A549 (cell line): ENCODE results near the gene KCNQ2. TPM values are rescaled to one million over a fixed set of nuclear protein-coding genes. Genes with fewer than 3 reads are reported as not detected.

Experiments used
- ATAC-seq, 2 experiments: fragments of 200-7000 bp in 1 of 2; fragments of >200 bp in 1 of 2; cut with Nextera tagmentation in 1 of 2; cut with Tn5 transposase in 1 of 2; 3 replicates each; pipeline versions ENCODE4 v1.8.0 to v1.9.1; 2018 to 2020; ENCODE audit warnings: mild to moderate bottlenecking in 1 of 2, moderate library complexity in 1 of 2
- CTCF ChIA-PET: fragments of 300-600 bp; sonication (Branson Sonifier 250); formaldehyde crosslinking; extraction: SDS; loops from one replicate; lab custom pipeline; 2021; ENCODE audit warnings: antibody characterized with exemption, inconsistent platforms; lab: Yijun Ruan, JAX
- POLR2A ChIA-PET: fragments of 350-600 bp; formaldehyde crosslinking; extraction: SDS; loops from one replicate; lab custom pipeline; 2021; ENCODE audit warnings: antibody characterized with exemption, inconsistent platforms; lab: Yijun Ruan, JAX
- DNase-seq, 2 experiments: peaks; one replicate each; pipeline versions ENCODE4 v3.0.0 to v3.0.0-alpha.2; 2011 to 2016; ENCODE audit warnings: low read depth in 1 of 2, low spot score in 1 of 2
- FAIRE-seq: peaks from 2 replicates; lab custom pipeline; 2011; peaks lifted over from hg19 to GRCh38; lab: Jason Lieb, UNC
- H3K27ac ChIP-seq, 2 experiments: fragments of >200 bp; sonication (Bioruptor Twin); formaldehyde crosslinking; 3 replicates each; pipeline ENCODE4 v1.5.1; 2016 to 2017
- H3K4me1 ChIP-seq: fragments of >200 bp; sonication (Bioruptor Twin); formaldehyde crosslinking; 3 replicates; pipeline ENCODE4 v1.6.1; 2016
- H3K4me2 ChIP-seq: fragments of >200 bp; sonication (Bioruptor Twin); formaldehyde crosslinking; 3 replicates; pipeline ENCODE4 v1.6.1; 2016
- H3K4me3 ChIP-seq: fragments of >200 bp; sonication (Bioruptor Twin); formaldehyde crosslinking; 3 replicates; pipeline ENCODE4 v1.5.1; 2016
- H3K9me3 ChIP-seq: fragments of >200 bp; sonication (Bioruptor Twin); formaldehyde crosslinking; 3 replicates; pipeline ENCODE4 v1.6.1; 2016
- CBX2 ChIP-seq: fragments of 200-600 bp; sonication (generic); IDR thresholded peaks from 2 replicates; pipeline ENCODE4 v1.6.1; 2016; ENCODE audit warnings: low read depth, mild to moderate bottlenecking, borderline replicate concordance
- E2F6 ChIP-seq: IDR thresholded peaks from 2 replicates; pipeline ENCODE4 v1.6.1; 2012; ENCODE audit warnings: low read depth, borderline replicate concordance
- EP300 ChIP-seq, 2 experiments: fragments of >200 bp; sonication (Bioruptor Twin); formaldehyde crosslinking; IDR thresholded peaks; 2 replicates in 1 of 2; 3 replicates in 1 of 2; pipeline ENCODE4 v1.6.1; 2016 to 2017
- FOXS1 ChIP-seq: fragments of 250-450 bp; sonication (Bioruptor Pico); IDR thresholded peaks from 2 replicates; pipeline ENCODE4 v1.5.0; 2020; ENCODE audit warnings: mild to moderate bottlenecking, moderate library complexity
- GATA3 ChIP-seq: IDR thresholded peaks from 2 replicates; pipeline ENCODE4 v1.6.1; 2012; ENCODE audit warnings: borderline replicate concordance
- HDAC2 ChIP-seq: fragments of 200-600 bp; sonication (generic); IDR thresholded peaks from 2 replicates; pipeline ENCODE4 v1.6.1; 2016
- HEYL ChIP-seq: fragments of 250-450 bp; sonication (Bioruptor Pico); IDR thresholded peaks from 2 replicates; pipeline ENCODE4 v1.8.0; 2021; ENCODE audit warnings: mild to moderate bottlenecking, moderate library complexity
- HOXB5 ChIP-seq: fragments of 250-450 bp; sonication (Bioruptor Pico); IDR thresholded peaks from 2 replicates; pipeline ENCODE4 v1.5.0; 2020; ENCODE audit warnings: mild to moderate bottlenecking, moderate library complexity
- JUN ChIP-seq, 2 experiments: fragments of >200 bp; sonication (Bioruptor Twin); formaldehyde crosslinking; IDR thresholded peaks; 2 replicates in 1 of 2; 3 replicates in 1 of 2; pipeline ENCODE4 v1.6.1; 2016 to 2017
- PBX3 ChIP-seq: IDR thresholded peaks from 2 replicates; pipeline ENCODE4 v1.6.1; 2012
- PHF8 ChIP-seq: fragments of 200-600 bp; sonication (generic); IDR thresholded peaks from 2 replicates; pipeline ENCODE4 v1.6.1; 2016; ENCODE audit warnings: low read depth, mild to moderate bottlenecking, antibody characterized with exemption, moderate library complexity, borderline replicate concordance
- RCOR1 ChIP-seq: fragments of 150-350 bp; IDR thresholded peaks from 2 replicates; pipeline ENCODE4 v1.6.1; 2014; ENCODE audit warnings: antibody characterized with exemption, low read length, low read depth
- RFX5 ChIP-seq: fragments of 450-650 bp; IDR thresholded peaks from 2 replicates; pipeline ENCODE4 v1.7.1; 2014; ENCODE audit warnings: antibody characterized with exemption, mild to moderate bottlenecking, moderate library complexity
- RNF2 ChIP-seq: fragments of 200-600 bp; sonication (generic); IDR thresholded peaks from 2 replicates; pipeline ENCODE4 v1.6.1; 2016; ENCODE audit warnings: low read depth, mild to moderate bottlenecking, antibody characterized with exemption, moderate library complexity, borderline replicate concordance
- TFCP2L1 ChIP-seq: fragments of 250-450 bp; sonication (Bioruptor Pico); IDR thresholded peaks from 2 replicates; pipeline ENCODE4 v1.5.0; 2021; ENCODE audit warnings: mild to moderate bottlenecking
- TP53 ChIP-seq: fragments of 250-450 bp; sonication (Bioruptor Pico); IDR thresholded peaks from 2 replicates; pipeline ENCODE4 v1.5.0; 2021; ENCODE audit warnings: mild to moderate bottlenecking, moderate library complexity
- WGBS: methylation state at CpG from one replicate; pipeline ENCODE4 v1.1.6; 2017; ENCODE audit errors: missing lambda C conversion rate; 5-methylcytosine and 5-hydroxymethylcytosine counted together
- polyA plus RNA-seq, 4 experiments: library from polyadenylated mRNA; depleted of rRNA in 3 of 4; stranded (reverse); fragments of >200 nt; fragmentation: RNase III in 1 of 4; extraction: RNeasy Plus Mini Kit Qiagen cat#74134 plus additional on column Dnase treatment in 1 of 4; gene quantifications; 2 replicates in 3 of 4; 3 replicates in 1 of 4; pipeline ENCODE4 v1.2.3, GENCODE V29; 2011 to 2017
- TF ChIP-seq, protein P1 (sequence below): fragments of >200 bp; sonication (Bioruptor Twin); formaldehyde crosslinking; IDR thresholded peaks from 3 replicates; pipeline ENCODE4 v1.6.1; 2016
- TF ChIP-seq, protein P2 (sequence below): fragments of 150-350 bp; IDR thresholded peaks from 2 replicates; pipeline ENCODE4 v1.6.1; 2014; ENCODE audit warnings: low read depth, mild to moderate bottlenecking, low read length
- TF ChIP-seq, protein P3 (sequence below): fragments of 250-450 bp; sonication (Bioruptor Pico); IDR thresholded peaks from 2 replicates; pipeline ENCODE4 v1.5.0; 2020; ENCODE audit warnings: low read depth, mild to moderate bottlenecking, moderate library complexity

Gene KCNQ2
- polyA plus RNA-seq, 2 of the 4 experiments (the other 2 are of a cell fraction) = 0.14 to 0.36 TPM

DNA sequence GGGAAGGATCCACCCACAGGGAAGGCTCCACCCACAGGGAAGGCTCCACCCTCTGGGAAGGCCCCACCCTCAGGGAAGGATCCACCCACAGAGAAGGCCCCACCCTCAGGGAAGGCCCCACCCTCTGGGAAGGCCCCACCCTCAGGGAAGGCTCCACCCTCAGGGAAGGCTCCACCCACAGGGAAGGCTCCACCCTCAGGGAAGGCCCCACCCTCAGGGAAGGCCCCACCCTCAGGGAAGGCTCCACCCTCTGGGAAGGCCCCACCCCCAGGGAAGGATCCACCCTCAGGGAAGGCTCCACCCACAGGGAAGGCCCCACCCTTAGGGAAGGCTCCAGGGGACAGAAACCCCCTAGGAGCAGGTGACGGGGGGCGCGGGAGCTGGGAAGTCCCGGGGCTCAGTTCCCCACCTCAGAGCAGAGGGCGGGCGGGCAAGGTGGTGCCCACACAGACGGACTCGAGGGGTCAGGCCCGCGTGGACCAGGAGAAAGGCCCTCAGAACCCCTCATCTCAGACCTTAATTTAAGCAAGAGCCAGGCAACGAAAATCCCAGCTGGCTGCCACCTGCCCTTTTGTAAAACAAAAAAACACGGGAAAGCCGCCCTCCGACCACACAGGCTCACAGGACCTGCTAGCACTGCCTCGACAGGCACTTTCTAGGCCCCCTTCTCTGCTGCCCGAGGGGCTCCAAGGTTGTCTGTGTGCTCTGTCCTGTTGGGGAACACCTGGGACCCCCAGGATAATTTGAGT is 39.7 kb downstream of the KCNQ2 start:
- Histone ChIP-seq H3K27ac (no peak overlapping the region), H3K4me2 (no peak overlapping the region), H3K4me1 (no peaks in the 10 kb centered on the region), H3K4me3 (no peak overlapping the region), H3K9me3 (no peaks in the 10 kb centered on the region)
- DNase-seq (peak in 1 of 2 experiments; percentile 49), ATAC-seq (no peak), FAIRE-seq (no peak)
- ChIA-PET CTCF (interaction anchor here (0.7 to 2.0 kb wide), 4 partner anchors 8 to 53 kb away, joined by 3 to 10 read pairs (median 3); no protein-coding TSS in a partner anchor), POLR2A (no interaction called here)
- WGBS = 83% methylated on average over 12 of the region's 16 CpGs
- no peak for TF ChIP-seq EP300 (IDR thresholded peaks at IDR 0.05)
- TF ChIP-seq CBX2 = no peak
- TF ChIP-seq GATA3 = no peak
- no peak for TF ChIP-seq PHF8
- no peak for TF ChIP-seq HOXB5 (CRISPR knock-in tag)
- no peak for TF ChIP-seq HDAC2
- no peak for TF ChIP-seq TP53 (CRISPR knock-in tag)
- no peak for TF ChIP-seq FOXS1
- TF ChIP-seq, protein P1, sequence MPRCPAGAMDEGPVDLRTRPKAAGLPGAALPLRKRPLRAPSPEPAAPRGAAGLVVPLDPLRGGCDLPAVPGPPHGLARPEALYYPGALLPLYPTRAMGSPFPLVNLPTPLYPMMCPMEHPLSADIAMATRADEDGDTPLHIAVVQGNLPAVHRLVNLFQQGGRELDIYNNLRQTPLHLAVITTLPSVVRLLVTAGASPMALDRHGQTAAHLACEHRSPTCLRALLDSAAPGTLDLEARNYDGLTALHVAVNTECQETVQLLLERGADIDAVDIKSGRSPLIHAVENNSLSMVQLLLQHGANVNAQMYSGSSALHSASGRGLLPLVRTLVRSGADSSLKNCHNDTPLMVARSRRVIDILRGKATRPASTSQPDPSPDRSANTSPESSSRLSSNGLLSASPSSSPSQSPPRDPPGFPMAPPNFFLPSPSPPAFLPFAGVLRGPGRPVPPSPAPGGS = no peak
- TF ChIP-seq, protein P2, sequence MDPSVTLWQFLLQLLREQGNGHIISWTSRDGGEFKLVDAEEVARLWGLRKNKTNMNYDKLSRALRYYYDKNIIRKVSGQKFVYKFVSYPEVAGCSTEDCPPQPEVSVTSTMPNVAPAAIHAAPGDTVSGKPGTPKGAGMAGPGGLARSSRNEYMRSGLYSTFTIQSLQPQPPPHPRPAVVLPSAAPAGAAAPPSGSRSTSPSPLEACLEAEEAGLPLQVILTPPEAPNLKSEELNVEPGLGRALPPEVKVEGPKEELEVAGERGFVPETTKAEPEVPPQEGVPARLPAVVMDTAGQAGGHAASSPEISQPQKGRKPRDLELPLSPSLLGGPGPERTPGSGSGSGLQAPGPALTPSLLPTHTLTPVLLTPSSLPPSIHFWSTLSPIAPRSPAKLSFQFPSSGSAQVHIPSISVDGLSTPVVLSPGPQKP = no peak
- no peak for TF ChIP-seq PBX3

- WGBS = no CpG with 5 or more reads among the region's 1 CpG
- peak in 1 of 2 experiments; percentile 51 for DNase-seq
- CTCF ChIA-PET = no interaction called here
- H3K9me3 ChIP-seq = no peaks in the 10 kb centered on the region
- TF ChIP-seq HEYL (CRISPR knock-in tag) (no peak), RNF2 (no peak), RCOR1 (no peak), JUN (IDR thresholded peaks at IDR 0.05) (no peak), CBX2 (no peak), E2F6 (no peak), RFX5 (no peak), TFCP2L1 (no peak)
- TF ChIP-seq, protein P3, sequence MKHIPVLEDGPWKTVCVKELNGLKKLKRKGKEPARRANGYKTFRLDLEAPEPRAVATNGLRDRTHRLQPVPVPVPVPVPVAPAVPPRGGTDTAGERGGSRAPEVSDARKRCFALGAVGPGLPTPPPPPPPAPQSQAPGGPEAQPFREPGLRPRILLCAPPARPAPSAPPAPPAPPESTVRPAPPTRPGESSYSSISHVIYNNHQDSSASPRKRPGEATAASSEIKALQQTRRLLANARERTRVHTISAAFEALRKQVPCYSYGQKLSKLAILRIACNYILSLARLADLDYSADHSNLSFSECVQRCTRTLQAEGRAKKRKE (CRISPR knock-in tag) = no peak
- TF ChIP-seq, all 56 proteins: peak for 0
- Histone ChIP-seq H3K4me2 (no peak overlapping the region), H3K4me1 (no peaks in the 10 kb centered on the region), H3K4me3 (no peak overlapping the region), H3K27ac (no peak overlapping the region)
- FAIRE-seq (no peak), ATAC-seq (no peak)
- POLR2A ChIA-PET = no interaction called here
These were observed 40.5 kb downstream of the KCNQ2 start for GRCh38 chr20:63431944-63432343.
